ENCODE measurements around the gene TDG.

The TDG gene

GRCh38 chr12:103994235-103994634 is 28.6 kb downstream of the TDG start:
- no peaks in the 10 kb centered on the region for H3K79me2 ChIP-seq (ENCODE audit: low read length)
- H2AFZ ChIP-seq (ENCODE audit: low read length): no peak overlapping the region
- H4K20me1 ChIP-seq (ENCODE audit: insufficient read depth, low read length): no peaks in the 10 kb centered on the region
- H3F3A ChIP-seq (ENCODE audit: insufficient read depth, low read length): no peaks in the 10 kb centered on the region
- H3K27ac ChIP-seq (ENCODE audit: low read length): no peak overlapping the region
- no peak overlapping the region for H3K9ac ChIP-seq (ENCODE audit: low read length)
- DNase-seq: no peak
- H3K9me2 ChIP-seq (replicated peaks; ENCODE audit: insufficient read depth, low read length): no peaks in the 10 kb centered on the region
- H3K9me3 ChIP-seq (replicated peaks; ENCODE audit: insufficient read depth, low read length): no peaks in the 10 kb centered on the region
- no peak overlapping the region for H3K4me3 ChIP-seq (ENCODE audit: low read length)
- TF ChIP-seq CTCF (IDR thresholded peaks at IDR 0.05; ENCODE audit: low read length) (no peak), EZH2phosphoT487 (IDR thresholded peaks at IDR 0.05; ENCODE audit: low read length) (no peak), EZH2 (optimal IDR thresholded peaks at IDR 0.05; ENCODE audit: low read depth, low read length) (no peak)
- H3K36me3 ChIP-seq (replicated peaks; ENCODE audit: insufficient read depth, low read length): no peaks in the 10 kb centered on the region
- H3K27me3 ChIP-seq (replicated peaks; ENCODE audit: insufficient read depth, low read length): no peaks in the 10 kb centered on the region
- H3K4me2 ChIP-seq (ENCODE audit: low read depth, low read length): no peak overlapping the region
- H3K4me1 ChIP-seq (ENCODE audit: low read length): no peaks in the 10 kb centered on the region

- DNase-seq: no peak
- Histone ChIP-seq H2AFZ (ENCODE audit: low read length) (no peak overlapping the region), H3K4me3 (ENCODE audit: low read length) (no peak overlapping the region), H3F3A (ENCODE audit: insufficient read depth, low read length) (no peaks in the 10 kb centered on the region), H3K9me2 (replicated peaks; ENCODE audit: insufficient read depth, low read length) (no peaks in the 10 kb centered on the region), H3K4me2 (ENCODE audit: low read depth, low read length) (no peak overlapping the region), H3K79me2 (ENCODE audit: low read length) (no peaks in the 10 kb centered on the region), H3K36me3 (replicated peaks; ENCODE audit: insufficient read depth, low read length) (no peaks in the 10 kb centered on the region), H3K9me3 (replicated peaks; ENCODE audit: insufficient read depth, low read length) (no peaks in the 10 kb centered on the region), H3K4me1 (ENCODE audit: low read length) (no peaks in the 10 kb centered on the region), H3K27me3 (replicated peaks; ENCODE audit: insufficient read depth, low read length) (no peaks in the 10 kb centered on the region), H3K9ac (ENCODE audit: low read length) (no peak overlapping the region), H3K27ac (ENCODE audit: low read length) (no peak overlapping the region), H4K20me1 (ENCODE audit: insufficient read depth, low read length) (no peaks in the 10 kb centered on the region)
- no peak for TF ChIP-seq EZH2 (optimal IDR thresholded peaks at IDR 0.05; ENCODE audit: low read depth, low read length)
- no peak for TF ChIP-seq CTCF (IDR thresholded peaks at IDR 0.05; ENCODE audit: low read length)
- TF ChIP-seq EZH2phosphoT487 (IDR thresholded peaks at IDR 0.05; ENCODE audit: low read length): no peak
Observed at GRCh38 chr12:103996595-103996994, 30.9 kb downstream of the TDG start.

GRCh38 chr12:103997286-103997900 is 31.7 kb downstream of the TDG start:
- Histone ChIP-seq H3K9me2 (replicated peaks; ENCODE audit: insufficient read depth, low read length) (no peaks in the 10 kb centered on the region), H3K4me2 (ENCODE audit: low read depth, low read length) (no peak overlapping the region), H3K27ac (ENCODE audit: low read length) (no peak overlapping the region), H3K4me3 (ENCODE audit: low read length) (no peak overlapping the region), H3K9ac (ENCODE audit: low read length) (no peak overlapping the region), H3K4me1 (ENCODE audit: low read length) (no peaks in the 10 kb centered on the region), H4K20me1 (ENCODE audit: insufficient read depth, low read length) (no peaks in the 10 kb centered on the region), H3F3A (ENCODE audit: insufficient read depth, low read length) (no peaks in the 10 kb centered on the region), H3K27me3 (replicated peaks; ENCODE audit: insufficient read depth, low read length) (no peaks in the 10 kb centered on the region), H3K36me3 (replicated peaks; ENCODE audit: insufficient read depth, low read length) (no peaks in the 10 kb centered on the region), H3K79me2 (ENCODE audit: low read length) (no peaks in the 10 kb centered on the region), H2AFZ (ENCODE audit: low read length) (no peak overlapping the region), H3K9me3 (replicated peaks; ENCODE audit: insufficient read depth, low read length) (no peaks in the 10 kb centered on the region)
- no peak for TF ChIP-seq CTCF (IDR thresholded peaks at IDR 0.05; ENCODE audit: low read length)
- no peak for TF ChIP-seq EZH2phosphoT487 (IDR thresholded peaks at IDR 0.05; ENCODE audit: low read length)
- no peak for TF ChIP-seq EZH2 (optimal IDR thresholded peaks at IDR 0.05; ENCODE audit: low read depth, low read length)
- no peak for DNase-seq
